NCI-H345 (cell line): ENCODE data around the gene IRGC.
A peak's percentile ranks its signal among the peaks of the same experiment; 100 is the strongest.
"Not testable (repeated sequence)": the region's sequence is repeated elsewhere in the genome, so short reads cannot be mapped to it uniquely, and the experiment has no call there.

Experiments used
- DNase-seq: peaks from one replicate; lab custom pipeline; 2025; lab: John Stamatoyannopoulos, UW

The IRGC gene

GRCh38 chr19:43754503-43755255 is 38.8 kb downstream of the IRGC start, which contains the start of gene SMG9:
Gene SMG9 (minus strand): TSS chr19:43754962. CDS start chr19:43750741, 4,221 bp downstream.
- DNase-seq = peak; percentile 94

- peak; percentile 79 for DNase-seq
Measured at GRCh38 chr19:43755256-43755801, 39.5 kb downstream of the IRGC start.

- no peak for DNase-seq
Measured at GRCh38 chr19:43759515-43759914, 43.6 kb downstream of the IRGC start.

GRCh38 chr19:43760941-43761340 is 45.1 kb downstream of the IRGC start:
- no peak for DNase-seq

GRCh38 chr19:43762814-43763213 is 46.9 kb downstream of the IRGC start:
- no peak for DNase-seq

GRCh38 chr19:43763473-43763939 is 47.6 kb downstream of the IRGC start:
- DNase-seq = no peak

- not testable (repeated sequence) for DNase-seq
Measured at GRCh38 chr19:43764684-43765083, 48.8 kb downstream of the IRGC start.

- DNase-seq = no peak
Measured at GRCh38 chr19:43765109-43765876, 49.4 kb downstream of the IRGC start.

GRCh38 chr19:43766755-43767043 is 50.8 kb downstream of the IRGC start:
- DNase-seq = no peak

- DNase-seq = no peak
Measured at GRCh38 chr19:43767316-43767715, 51.4 kb downstream of the IRGC start.

- no peak for DNase-seq
Measured at GRCh38 chr19:43767818-43768217, 51.9 kb downstream of the IRGC start.

- no peak for DNase-seq
Measured at GRCh38 chr19:43768273-43769050, 52.6 kb downstream of the IRGC start.

- no peak for DNase-seq
Measured at GRCh38 chr19:43769256-43769655, 53.4 kb downstream of the IRGC start.
